GM12892 (cell line): ENCODE data around the gene BEND5.

Experiments
- POLR2A ChIP-seq: IDR thresholded peaks from 2 replicates; pipeline ENCODE4 v1.6.1; 2011; ENCODE audit warnings: low read depth, low read length, control low read depth
- POLR2AphosphoS5 ChIP-seq: IDR thresholded peaks from 2 replicates; pipeline ENCODE4 v1.6.1; 2011; ENCODE audit warnings: low read depth, low read length, control low read depth
- TAF1 ChIP-seq: IDR thresholded peaks from 2 replicates; pipeline ENCODE4 v1.6.1; 2011; ENCODE audit warnings: low read depth, mild to moderate bottlenecking, control low read depth, low read length, borderline replicate concordance

GRCh38 chr1:48750109-48750508, 26.6 kb downstream of the BEND5 start:
- no peak for TF ChIP-seq POLR2AphosphoS5
- TF ChIP-seq TAF1 = no peak
- TF ChIP-seq POLR2A = no peak
